HG03342 (cell line): Measurements from ENCODE around the gene NXN.
"Not testable (repeated sequence)": the region's sequence is repeated elsewhere in the genome, so short reads cannot be mapped to it uniquely, and the experiment has no call there.

ENCODE experiments used
- ATAC-seq: cut with Tn5 transposase; IDR thresholded peaks from one replicate; pipeline ENCODE4 v1.9.1; 2021; ENCODE audit warnings: mild to moderate bottlenecking, moderate library complexity; ENCODE audit not compliant: unreplicated experiment

The NXN gene

DNA sequence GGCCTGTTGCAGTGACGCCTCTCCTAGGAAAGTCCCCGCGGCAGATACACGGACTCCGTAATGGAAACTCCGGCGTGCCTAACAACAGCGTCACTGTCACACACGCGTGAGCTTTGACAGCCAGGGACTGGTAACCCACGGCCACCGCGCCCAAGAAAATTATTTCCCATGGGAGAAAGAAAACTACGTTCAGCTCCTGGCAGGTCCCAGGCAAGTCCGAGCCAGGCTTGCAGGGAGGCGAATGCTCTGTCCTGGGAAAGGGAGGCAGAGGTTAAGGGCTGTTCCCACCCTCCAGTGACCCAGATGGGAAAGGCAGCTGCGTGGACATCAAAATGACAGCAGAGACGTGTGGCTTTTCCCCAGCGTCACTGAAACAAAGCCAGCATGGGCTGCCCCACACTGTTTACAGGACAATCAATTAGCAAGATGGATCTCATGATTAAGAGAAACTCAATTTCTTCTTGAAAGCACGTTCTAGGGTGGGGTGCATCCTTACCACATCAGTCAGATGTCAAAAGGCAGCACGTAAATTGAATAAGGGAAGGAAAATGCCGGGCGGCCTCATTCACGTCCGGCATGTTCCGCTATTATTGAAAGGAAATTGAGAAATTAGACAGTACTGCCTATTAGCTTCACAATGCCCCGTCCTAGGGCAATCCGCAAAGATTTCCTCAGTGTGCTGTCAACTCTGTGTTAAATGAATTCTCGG, 82.5 kb downstream of the NXN start:
- no peak for ATAC-seq

DNA sequence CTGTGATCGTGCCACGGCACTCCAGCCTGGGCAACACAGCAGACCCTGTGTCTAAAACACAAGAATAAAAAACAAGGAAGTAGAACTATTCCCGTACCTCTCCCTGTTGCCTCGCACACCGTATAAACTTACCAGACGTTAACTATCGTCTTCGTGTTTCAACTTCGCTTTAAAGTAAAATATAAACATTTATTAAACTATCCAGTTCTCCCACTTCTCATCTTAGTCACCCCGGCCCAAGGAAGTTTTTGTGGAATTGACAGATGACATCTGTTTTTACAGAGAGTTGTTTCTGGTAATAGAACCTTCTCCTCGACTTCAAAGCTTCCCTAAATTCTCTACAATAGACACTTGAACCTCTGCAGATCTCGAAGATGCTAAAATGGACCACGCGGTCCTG, 83.1 kb downstream of the NXN start:
- ATAC-seq, result no peak

DNA sequence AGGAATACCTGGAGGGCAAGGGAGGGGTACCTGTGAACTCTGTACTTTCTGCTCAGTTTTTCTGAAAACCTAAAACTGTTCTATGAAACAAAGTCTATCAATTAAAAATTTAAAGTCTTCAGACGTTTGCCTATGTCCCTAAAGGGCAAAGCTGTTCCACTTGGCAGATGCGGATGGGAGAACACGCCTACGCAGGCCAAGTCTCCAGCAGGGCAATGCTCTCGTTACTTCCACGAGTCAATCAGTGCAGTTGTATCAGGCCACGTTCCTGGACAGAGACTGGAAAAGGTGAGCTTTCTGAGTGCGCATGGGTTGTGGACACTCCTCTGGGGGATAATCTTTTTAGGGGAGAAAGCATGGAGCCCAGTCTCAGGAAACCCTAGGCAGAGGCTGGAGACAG, 86.6 kb downstream of the NXN start:
- no peak for ATAC-seq

DNA sequence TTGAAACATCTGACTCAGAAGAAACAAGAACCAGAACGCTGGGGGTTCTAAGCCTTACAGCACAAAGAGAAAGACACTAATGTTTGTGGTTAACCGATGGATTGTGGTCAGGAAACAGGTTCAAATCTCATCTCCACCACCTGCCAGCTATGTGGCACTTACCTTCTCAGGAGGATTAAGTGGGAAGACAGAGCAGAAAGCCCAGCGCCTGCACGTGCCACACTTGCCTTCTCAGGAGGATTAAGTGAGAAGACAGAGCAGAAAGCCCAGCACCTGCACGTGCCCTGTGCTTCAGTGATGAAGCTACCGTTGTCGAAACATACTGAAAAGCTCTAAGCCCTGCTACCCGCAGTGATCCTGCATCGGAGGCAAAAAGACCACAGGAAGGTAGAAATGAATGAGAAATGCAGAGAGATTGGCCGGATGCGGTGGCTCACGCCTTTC, 90.6 kb downstream of the NXN start:
- no peak for ATAC-seq

DNA sequence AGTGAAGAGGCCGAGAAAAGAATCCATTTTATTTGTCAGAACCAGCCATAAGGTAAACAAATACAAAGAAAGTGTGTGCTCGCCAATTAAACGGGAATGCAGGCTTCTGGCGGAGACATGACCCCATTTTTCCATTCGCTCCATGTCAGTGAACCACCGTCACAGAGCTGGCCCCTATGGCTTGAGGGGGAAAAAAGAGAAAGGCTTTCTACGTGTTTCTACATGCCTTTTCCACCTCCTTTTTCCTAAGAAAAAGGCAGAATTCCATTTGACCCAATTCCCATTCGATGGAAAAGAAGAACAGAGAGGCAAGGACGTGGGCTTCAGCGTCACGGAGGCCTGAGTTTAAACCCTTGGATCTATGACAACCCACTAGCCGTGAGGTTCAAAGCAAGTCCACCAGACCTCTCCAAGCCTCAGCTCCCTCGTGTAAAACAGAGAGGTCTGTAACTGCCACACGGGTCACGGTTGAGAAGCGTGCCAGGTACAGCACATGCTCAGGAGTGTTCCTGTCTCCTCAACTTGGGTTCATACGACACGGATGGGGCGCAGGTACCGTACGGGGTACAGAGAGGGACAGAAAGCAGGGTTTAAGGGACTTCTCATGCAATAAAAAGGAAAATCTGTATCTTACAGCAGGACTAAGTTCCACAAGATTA, 91.9 kb downstream of the NXN start:
- no peak for ATAC-seq

DNA sequence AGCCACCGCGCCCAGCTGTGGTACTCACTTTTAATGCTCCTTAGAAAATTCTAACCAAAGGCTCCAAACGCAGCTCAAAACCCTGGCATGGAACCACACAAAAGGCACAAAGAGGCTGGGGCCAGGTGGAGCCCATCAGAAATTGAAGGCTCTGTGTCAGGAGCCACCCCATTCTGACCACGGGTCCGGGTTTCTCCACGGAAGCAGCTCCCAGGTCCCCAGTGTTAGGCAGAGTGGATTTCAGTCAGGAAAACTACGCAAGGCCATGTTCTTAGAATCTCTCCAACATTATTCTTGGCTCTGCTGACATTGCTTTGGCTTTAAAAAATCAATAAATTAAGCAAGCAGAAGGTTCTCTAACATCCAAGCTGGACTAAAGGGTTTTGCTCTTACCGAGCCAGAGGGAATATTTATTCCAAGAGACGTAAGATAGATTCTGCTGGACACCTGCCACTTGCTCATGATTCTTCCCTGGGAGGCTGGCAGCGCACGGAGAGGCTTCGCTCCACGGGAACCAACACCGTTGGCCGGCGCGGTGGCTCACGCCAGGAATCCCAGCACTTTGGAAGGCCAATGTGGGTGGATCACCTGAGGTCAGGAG, 93.5 kb downstream of the NXN start:
- no peak for ATAC-seq

DNA sequence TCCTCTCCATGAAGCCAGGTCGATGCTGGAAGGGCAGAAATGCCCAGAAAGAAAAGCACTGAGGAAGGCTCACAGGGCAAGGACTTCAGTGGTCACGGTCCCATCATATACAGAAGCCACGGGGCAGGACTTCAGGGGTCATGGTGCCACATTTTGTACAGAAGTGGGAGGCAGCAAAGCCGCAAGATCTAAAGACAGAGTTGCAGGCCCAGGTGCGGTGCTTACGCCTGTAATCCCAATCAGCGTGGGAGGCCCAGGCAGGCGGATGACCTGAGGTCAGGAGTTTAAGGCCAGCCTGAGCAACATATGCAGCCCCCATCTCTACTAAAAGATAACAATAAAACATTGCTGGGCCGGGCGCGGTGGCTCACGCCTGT, 96.0 kb downstream of the NXN start:
- no peak for ATAC-seq

DNA sequence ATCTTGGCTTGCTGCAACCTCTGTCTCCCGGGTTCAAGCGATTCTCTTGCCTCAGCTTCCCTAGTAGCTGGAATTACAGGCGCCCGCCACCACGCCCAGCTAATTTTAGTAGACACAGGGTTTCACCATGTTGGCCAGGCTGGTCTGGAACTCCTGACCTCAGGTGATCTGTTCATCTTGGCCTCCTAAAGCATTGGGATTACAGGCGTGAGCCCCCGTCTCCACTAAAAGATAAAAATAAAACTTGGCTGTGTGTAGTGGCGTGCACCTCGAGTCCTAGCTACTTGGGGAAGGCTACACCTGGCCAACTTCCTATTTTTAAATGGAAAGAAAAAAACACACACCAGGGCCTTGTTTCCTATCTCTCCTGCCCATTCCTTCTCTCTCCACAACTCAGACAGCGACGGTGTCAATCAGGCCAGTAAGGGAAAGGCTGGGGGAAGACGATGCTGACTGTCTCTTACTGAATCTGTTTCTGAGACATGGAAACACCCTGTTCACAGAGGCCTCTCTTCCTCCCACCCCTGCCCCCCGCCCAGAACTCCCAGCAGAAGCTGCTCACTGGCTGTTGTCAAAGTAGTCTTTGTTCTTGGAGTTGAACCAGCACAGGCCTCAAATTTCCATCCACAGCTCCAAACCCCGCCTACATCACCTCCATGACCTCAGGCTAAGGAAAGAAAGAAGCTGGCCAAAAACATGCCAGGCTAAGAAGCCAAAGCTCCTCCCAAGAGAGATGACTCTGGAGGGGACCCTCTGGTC, 96.6 kb downstream of the NXN start:
- no peak for ATAC-seq

DNA sequence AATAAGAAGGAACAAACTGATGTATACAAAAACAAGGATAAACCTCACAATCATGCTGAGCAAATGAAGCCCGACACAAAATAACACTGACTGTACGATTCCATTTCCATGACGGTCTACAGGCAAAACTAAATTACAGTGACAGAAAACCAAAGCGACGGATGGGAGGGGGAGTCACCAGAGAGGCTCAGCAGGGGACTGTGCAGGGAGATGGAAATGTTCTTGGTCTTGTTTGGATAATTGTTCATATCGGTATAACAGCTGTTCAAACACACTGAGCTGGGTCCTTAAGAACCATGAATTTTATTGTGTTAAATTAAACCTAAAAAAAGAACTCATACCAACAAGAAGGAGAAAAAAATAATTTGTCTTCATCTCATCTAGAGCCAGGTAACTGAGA, 97.8 kb downstream of the NXN start:
- ATAC-seq, result no peak

DNA sequence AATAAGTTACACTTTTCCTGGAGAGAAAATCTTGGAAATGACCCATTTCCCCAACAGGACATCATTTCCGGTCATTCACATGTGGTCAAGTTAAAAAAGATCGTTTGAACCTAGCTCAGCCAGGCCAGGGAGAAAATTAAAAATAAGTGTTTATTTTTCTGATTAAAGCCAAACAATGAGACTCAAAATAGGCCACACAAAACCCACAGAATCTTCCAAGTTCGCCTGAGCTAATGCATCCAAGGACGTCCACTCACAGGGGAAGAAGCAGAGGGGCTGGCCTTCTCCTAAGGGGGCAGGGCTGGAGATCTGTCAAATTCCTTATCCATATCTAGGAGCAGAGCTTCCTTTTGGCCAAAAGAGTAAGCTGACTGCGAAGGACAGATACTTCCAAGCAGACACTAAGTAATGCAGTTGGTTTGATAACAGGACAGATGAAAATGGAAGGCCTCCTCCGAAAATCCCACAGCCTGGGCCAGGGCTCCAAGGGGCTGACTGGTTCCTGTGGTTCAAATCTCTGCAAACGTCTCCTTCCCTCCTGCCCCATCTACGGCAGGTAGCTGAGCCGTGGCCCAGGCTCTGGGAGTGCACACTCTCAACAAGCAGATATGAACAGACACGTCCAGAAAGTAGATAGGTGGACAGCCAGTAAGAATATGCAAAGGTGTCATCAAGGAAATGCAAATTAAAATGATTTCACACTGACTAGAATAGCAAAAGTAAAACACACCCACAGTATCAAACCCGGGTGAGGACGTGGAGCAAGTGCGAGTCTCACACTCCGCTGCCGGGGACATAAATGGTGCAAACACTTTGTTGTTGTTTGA, 98.9 kb downstream of the NXN start:
- ATAC-seq, result no peak

DNA sequence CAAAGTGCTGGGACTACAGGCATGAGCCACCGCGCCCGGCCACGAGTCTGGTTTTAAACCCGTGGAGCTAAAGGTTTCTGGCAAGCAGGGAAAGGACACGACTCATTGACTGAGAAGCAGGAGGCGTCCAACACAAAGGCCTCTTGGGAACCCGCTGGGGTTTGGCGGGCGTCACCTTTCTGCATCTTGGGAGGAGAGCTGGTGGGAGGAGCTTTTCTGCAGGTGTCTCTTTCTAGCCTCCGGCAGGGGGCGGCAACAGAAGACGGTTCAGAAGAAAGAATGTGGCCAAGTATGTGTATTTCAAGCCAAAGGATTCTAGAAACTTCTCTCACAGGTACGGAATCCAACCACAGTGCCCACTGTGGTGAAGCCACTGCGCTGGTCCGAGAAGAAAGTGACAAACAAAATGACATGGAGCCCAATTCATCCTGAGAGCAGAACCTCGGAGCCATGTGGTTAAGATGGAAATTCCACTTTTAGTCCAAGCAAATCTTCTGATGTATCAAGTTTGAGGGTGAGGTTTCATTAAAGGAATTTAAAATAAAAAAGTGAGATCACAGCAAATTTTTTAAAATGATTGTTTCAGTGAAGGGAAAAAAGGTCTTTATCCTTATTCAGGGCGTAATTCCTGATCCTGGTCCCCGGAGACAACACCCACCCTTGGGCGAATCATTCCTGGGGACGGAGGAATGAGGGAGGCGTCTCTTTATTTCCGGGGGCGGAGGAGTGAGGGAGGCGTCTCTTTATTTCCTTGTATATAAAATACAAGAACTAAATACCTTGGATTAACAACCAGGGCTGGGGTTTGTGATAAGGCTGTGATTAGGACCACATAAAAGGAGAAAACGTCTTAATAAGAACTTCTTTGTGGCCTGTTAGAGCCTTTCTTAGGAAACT, 99.8 kb downstream of the NXN start:
- ATAC-seq, result no peak

DNA sequence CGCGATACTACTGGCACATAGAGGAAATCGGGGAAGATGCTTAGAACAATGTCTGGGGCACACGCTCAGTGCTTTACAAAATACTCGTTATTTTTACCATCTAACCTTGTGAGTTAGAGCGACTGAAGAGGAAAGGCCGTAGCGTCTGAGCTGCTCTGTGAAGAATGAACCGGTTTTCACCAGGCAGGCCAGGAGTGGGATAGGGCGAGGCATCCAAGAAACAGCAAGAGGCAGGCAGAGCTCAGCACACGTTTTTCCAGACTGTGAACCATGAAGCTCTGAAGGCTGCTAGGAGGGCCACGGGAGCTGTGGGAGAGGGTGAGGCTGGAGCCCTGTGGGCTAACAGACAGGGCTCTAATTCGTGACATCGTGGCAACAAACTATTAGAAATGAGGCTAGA, 101.9 kb downstream of the NXN start:
- ATAC-seq, result no peak

DNA sequence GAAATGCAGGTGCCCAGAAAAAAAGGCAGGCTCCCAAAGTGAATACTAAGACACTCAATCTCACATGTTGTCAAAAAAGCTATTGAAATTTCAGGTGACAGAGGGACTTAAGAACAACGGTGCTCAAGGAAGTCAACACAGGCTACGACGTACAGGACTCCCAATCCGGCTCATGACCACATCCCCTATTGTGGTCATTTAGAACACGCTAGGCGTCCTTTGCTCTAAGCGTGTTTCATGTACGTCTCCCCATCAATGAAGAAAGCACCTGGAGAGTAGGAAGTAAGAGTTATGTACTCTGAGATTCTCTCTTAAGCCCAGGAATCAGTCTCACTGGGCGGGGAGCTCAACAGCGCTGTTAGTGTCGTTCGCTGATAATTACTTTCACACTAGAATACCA, 103.3 kb downstream of the NXN start:
- no peak for ATAC-seq

DNA sequence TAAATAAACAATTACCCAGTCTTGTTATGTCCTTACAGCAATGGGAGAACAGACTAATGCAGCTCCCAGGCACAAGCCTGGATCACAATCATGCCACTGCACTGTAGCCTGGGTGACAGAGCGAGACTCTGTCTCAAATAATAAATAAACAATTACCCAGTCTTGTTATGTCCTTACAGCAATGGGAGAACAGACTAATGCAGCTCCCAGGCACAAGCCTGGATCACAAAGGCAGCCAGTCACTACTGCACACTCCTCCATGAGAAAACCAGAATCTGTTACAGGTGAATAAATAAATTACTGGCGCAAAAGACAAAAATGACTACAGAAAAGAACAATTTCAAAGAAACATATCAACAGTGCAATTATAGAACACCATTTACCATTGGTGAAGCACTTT, 105.0 kb downstream of the NXN start:
- not testable (repeated sequence) for ATAC-seq

DNA sequence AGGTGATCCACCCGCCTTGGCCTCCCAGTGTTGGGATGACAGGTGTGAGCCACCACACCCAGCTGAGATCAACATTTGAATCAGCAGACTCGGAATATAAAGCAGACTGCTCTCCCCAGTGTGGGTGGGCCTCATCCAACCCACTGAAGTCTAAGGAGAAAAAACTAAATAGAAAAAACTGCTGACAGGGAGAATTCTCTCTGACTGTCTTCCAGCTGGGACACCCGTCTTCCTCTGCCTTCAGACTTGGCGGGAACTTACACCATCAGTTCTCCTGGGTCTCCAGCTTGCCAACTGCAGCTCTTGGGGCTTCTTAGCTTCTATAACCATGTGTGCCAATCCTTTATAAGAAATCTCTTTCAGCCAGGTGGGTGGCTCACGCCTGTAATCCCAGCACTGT, 106.7 kb downstream of the NXN start:
- no peak for ATAC-seq

DNA sequence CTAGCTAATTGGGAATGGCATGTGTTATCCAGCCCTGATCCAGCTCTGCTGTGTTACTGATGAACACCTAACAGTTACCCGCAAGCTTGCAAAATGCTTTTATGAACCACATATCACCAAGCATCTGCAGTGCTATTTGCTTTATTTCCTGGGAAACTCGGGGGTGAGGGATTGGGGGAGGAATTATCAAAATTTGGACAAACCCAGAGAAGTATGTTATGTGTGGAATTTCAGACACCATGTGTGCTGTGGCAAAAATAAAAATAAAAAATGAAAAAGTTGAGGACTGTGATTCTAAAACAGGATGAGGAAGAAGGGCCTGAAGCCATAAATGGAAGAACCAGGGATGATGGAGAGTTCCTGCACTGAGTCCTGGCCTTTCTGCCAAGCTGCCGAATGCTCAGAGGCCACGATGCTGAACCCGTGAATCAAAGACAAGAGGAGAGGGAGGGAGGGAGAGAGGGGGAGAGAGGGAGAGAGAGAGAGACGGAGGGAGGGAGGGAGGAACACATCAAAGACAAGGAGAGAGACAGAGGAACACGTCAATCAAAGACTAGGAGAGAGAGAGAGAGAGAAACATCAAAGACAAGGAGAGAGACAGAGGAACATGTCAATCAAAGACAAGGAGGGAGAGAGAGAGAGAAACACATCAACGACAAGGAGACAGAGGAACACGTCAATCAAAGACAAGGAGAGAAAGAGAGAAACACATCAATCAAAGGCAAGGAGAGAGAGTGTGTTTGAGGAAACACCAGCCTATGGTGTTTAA, 107.6 kb downstream of the NXN start:
- ATAC-seq, result no peak

DNA sequence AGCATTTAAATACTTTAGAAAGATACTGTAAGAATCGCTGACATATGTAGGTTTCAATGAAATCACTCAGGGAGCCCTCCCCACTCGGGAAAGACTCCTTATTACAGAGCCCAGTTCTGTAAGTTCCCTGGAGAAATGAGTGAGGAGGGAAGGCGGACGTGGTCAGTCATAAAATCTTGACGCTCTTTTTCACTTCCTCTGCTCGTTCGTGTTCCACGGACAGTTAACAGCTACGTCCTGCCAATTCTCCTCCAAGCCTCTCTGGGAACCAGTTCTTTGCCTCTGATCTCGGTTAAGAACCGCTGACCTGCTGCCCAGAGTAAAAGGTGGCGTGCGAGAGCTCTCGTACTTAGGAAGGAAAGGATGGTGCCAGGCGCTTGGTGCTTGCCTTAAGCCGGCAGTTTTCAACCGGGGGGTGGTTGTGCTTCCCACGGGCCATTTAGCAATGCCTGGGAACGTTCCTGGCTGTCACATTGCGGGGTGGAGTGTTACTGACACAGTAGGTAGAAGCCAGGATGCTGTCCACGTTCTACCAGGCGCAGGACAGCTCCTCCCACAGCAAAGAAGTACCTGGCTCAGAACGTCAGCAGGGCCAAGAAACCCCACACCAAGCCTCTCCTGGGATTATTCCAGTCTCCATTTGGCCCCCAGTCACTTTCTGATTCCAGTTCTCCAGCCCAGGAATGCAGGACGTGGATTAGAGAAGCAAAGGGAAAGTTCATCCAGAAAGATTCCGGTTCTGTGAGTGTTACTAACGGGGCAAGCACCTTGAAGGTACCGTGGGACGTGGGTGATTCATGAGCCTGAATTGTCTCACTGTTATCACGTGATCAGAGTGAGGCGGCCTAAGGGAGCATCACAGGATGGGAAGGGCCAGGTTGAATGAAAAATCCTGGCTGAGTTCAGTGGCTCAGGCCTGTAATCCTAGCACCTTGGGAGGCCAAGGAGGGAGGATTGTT, 109.7 kb downstream of the NXN start:
- ATAC-seq, result no peak

DNA sequence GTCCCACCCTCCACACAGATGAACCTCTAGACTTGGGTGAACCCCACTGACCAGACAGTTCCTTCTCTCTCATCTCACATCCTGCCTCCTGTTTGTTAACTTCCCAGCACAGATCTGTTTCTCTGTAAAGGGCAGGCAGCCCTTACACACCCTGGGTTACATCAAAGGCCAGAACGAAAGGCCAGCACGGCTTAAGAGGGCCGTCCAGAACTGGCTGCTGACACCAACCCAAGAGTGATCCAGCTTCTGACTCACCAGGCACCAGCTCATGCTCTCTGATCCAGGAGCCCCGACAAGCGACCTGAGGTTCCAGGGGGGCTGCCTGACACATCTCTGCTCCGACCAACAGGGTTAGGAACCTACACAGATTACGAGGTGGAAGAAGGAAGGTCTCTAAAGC, 110.5 kb downstream of the NXN start:
- no peak for ATAC-seq
